CD4-positive, alpha-beta T cell treated with Interleukin-21 for 1 hour (primary cell): ENCODE measurements around the gene SAMD4B.
"Not testable (repeated sequence)": the region's sequence is repeated elsewhere in the genome, so short reads cannot be mapped to it uniquely, and the experiment has no call there.

Experiments used
- DNase-seq: peaks from one replicate; pipeline ENCODE4 v3.0.0-alpha.2; 2020

SAMD4B gene

DNA sequence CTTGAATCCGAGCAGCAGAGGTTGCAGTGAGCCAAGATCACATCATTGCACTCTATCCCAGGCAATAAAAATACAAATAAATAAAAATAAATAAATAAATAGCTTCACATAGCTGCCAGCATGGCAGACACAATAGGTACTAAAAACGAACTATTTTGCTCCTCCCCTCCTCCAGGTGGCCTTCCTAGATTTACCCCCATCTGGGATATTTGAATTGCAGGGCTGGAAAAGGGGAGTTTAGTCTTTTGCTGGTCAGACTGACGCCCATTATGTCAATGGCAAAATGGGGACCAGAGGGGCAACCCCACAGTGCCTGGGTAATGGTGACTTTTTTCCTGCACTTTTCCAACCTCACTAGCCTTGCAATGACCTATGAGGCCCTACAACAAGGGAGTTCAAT is 5.7 kb upstream of the SAMD4B start:
- DNase-seq, result no peak

GRCh38 chr19:39339674-39340073 is 2.5 kb upstream of the SAMD4B start:
- no peak for DNase-seq

DNA sequence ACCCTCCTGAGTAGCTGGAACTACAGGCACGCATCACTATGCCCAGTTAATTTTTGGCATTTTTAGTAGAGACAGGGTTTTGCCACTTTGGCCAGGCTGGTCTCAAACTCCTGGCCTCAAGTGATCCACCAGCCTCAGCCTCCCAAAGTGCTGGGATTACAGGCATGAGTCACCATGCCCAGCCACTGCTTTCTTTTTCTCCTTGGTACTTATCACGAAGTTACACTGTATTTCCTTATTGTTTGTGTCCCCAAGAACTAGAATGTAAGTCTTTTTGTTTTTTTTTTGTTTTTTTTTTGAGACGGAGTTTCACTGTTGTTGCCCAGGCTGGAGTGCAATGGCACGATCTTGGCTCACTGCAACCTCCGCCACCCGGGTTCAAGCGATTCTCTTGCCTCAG is 2.1 kb upstream of the SAMD4B start:
- DNase-seq, result not testable (repeated sequence)

GRCh38 chr19:39341129-39341718 is 997 bp upstream of the SAMD4B start:
- no peak for DNase-seq

DNA sequence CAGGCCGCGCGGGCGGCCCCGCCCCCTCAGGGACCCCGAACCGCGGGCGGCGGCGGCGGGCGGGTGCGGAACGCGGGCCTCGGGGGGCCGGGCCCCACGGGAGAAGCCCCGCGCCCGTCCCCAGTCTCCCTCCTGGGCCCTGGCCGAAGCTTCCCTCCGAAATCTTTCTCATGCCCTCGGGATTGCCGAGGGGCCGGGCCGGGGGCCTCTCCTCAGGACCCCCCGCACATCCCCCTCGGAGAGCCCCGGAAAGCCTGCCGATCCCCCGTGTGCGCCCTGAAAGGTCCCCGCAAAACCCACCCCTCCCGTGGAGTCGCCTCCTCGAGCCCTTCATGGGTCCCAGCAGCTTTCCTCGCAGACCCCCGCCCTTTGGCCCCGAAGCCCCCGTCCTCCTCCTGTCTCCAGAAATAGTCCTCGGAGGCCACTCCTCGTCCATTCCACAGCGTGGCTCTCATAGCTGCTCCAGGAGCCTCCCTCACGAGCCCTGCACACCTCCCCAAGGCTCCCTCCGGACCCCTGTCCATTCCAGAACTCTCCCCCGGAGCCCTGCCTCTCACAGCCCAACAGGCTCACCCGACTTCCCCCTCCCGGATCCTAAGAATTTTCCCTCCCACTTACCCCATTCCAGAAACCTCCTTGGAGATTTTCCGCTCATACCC is 555 bp downstream of the SAMD4B start:
- DNase-seq, result no peak

GRCh38 chr19:39345956-39346355 is 3.7 kb downstream of the SAMD4B start:
- DNase-seq, result no peak

GRCh38 chr19:39347332-39348164 is 5.3 kb downstream of the SAMD4B start:
- no peak for DNase-seq

- no peak for DNase-seq
These were observed 7.1 kb downstream of the SAMD4B start for GRCh38 chr19:39349326-39349725.

- no peak for DNase-seq
These were observed 7.9 kb downstream of the SAMD4B start for GRCh38 chr19:39350156-39350555.

DNA sequence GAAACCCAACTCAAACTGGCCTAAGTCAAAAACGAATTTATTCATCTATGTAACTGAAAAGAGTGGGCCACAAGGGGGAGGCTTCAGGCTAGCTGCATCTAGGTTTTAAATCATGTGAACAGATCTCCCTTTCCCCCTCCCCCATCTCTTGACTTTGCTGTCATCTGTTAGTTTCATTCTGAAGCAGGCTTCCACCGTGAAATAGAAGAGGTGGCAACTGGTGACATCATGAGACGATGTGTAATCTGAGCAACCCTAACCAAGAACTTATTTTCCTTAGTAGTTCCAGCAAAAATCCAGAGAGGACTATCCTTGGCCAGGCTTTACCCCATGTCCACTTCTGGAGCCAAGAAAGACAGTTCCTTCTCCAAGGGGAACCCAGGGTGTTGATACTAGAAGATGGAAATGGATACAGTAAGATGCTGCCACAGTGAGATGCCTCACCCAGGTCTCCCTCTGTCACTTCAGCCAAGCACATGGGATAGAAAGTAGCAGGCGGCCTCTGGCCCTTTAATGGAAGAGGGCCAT is 9.4 kb downstream of the SAMD4B start:
- peak; percentile 49 for DNase-seq

GRCh38 chr19:39352381-39353255 is 10.4 kb downstream of the SAMD4B start:
- no peak for DNase-seq

DNA sequence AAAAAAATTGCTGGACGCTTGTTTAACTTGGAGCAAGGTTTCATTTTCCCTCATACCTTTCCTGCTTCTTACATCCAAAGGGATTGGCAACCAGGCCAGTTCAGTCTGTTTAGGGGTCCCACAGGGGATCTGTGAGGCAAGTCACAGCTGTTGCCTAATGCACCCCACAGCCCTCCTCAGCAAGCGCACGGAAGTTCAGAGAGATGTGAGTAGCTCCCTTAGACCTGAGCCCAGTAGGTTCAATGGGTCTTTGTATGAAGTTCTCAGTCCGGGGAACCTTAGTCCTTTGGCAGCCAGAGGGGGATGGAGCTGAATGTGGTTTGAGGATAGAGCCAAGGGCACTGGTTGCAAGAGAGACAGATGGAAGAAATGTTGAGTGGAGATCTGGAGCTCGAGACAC is 13.0 kb downstream of the SAMD4B start:
- DNase-seq, result no peak

DNA sequence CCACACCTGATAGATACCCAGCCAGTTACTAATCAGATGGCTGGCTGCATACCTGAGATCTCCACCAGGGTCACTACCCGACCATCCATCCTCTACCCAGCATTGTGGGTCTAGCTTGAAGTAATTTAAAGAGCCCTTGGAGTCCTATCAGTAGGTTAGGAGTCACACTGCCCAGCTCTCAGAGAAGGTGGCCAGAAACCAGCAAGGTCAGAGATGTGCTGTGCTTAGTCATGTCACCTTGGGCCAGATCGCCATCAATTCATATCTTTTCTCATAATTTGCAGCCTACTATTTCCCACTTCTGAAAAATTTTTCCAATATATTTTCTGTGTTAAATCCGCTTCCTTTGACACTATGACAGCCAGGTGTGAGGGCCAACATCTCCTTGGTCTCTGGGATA is 13.9 kb downstream of the SAMD4B start:
- no peak for DNase-seq

DNA sequence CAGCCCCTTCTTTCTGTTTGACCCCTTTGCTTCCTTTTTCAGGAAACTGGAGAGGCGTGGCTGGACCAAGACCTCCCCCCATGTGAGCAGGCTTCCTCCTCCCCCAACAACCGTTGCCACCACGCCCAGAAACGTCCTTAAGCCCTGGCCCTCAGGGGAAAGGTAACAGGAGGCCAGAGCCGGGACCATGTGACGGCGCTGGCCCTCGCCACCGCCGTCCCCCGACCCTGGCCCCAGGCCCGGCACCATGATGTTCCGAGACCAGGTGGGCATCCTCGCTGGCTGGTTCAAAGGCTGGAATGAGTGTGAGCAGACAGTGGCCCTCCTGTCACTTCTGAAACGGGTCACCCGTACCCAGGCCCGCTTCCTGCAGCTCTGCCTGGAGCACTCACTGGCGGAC is 14.4 kb downstream of the SAMD4B start:
- DNase-seq, result no peak

GRCh38 chr19:39359026-39359425 is 16.8 kb downstream of the SAMD4B start:
- no peak for DNase-seq

GRCh38 chr19:39360599-39360998 is 18.4 kb downstream of the SAMD4B start:
- DNase-seq, result no peak

DNA sequence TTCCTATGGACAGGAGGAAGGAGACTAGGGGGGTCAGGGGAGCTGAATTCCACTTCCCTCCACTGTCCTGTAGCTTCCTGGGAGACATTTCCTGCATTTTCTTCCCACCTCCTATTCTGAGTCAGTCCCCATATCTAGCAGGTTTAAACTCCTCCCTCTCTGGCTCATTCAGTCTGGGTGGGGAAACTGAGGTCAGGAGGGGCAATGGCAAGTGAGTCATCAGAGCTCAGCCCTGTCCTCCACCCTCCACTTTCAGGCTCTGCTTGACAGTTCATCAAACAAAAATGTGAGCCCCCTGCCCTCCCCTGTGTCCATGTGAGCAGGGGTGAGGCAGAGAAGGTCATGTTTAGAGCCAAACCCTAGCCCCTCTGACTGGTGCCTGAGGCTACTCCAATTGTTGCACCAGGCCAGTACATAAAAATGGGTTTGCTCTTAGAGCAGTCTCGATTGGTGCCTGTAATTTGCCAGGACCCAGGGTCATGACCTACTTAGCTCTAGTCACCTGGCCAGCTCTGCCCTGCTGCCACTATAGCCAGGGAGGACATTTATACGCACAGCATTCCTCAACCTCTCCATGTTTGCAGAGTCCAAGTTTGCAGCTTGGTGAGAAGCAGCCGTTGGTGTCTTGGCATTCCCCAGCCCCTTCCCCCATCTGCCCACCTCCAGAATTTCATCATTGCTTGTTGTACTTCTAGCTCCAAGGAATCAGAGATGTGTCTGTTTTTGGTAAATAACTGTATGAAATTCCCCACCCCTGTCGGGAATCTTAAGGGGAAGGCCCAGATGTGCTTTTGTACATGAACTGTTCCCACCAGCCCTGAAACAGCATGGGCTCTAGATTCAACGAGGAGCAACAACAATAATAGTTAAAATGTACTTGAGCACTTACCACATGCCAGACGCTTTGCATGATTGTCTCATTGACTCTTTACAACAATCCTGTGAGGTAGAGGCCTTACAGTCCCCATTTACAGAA is 20.7 kb downstream of the SAMD4B start:
- no peak for DNase-seq

DNA sequence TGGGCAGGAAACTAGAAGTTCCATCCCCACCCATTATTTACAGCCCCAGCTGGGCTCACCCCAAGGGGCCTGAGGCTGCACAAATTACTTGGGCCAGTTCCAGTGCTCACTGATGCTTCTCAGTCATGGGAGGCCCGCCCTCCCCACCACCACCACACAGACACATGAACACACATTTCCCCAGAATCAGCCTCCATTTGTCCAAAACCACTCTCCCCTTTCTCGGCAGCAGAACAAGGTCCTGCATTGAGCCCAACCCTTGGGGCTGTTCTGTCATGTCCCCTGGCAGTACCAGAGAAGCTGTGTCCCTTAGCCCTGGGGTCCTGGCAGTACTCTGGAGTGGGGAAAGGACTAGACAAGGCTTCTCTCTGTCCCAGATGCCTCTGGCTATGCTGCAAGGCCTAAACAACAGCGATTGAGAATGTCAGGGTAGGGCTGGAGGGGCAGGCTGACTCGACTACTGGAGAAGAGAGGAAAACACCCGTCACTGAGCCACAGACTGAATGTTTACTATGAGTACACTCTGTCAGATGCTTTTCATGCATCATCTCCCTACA is 21.8 kb downstream of the SAMD4B start:
- DNase-seq, result no peak

DNA sequence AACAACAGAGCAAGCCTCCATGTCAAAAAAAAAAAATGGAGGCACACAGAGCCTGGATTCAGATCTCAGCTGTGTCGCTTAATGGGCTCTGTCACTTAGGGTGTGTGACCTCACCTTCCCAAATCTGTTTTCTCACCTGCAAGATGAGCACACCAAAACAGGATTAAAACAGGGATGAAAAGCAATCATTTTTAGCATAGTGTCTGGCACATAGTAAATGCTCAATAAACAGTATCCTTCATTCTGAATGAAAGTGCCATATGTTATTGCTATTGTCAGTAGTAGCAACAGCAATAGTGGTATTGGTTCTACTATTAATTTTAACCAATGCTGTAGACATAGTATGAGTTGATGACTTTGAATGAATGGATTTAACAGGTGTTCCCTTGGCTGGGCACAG is 23.3 kb downstream of the SAMD4B start:
- DNase-seq, result no peak

DNA sequence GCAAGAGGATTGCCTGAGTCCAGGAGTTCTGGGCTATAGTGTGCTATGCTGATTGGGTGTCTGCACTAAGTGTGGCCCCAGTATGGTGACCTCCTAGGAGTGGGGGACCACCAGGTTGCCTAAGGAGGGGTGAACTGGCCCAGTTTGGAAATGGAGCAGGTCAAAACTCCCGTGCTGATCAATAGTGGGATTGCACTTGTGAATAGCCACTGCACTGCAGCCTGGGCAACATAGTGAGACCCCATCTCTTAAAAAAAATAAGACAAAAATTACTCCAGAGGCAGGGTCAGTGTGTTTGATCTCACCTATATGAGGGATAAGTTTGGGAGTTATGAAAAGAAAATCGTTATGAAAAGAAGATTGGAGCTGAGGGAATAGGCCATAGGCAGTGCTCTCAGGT is 27.0 kb downstream of the SAMD4B start:
- DNase-seq, result no peak

GRCh38 chr19:39370735-39371134 is 28.5 kb downstream of the SAMD4B start:
- no peak for DNase-seq
